NCI-H1417 treated with DMSO at 0.1 percent for 48 hours (cell line): ENCODE results near the gene CCDC106.

Experiments used
- DNase-seq: peaks from one replicate; lab custom pipeline; 2025; lab: John Stamatoyannopoulos, UW

Gene CCDC106

GRCh38 chr19:55652311-55653128 is 4.5 kb downstream of the CCDC106 start:
- DNase-seq: no peak

- DNase-seq: peak; percentile 91
Measured at GRCh38 chr19:55653651-55654322, 5.8 kb downstream of the CCDC106 start.

- DNase-seq: peak; percentile 89
Measured at GRCh38 chr19:55654323-55654867, 6.4 kb downstream of the CCDC106 start.

- DNase-seq: peak; percentile 86
Measured at GRCh38 chr19:55654868-55655647, 7.0 kb downstream of the CCDC106 start, which contains the start of gene U2AF2. Gene U2AF2 (plus strand): TSS chr19:55655035. CDS start chr19:55655105, 70 bp downstream.

GRCh38 chr19:55655648-55656040 is 7.6 kb downstream of the CCDC106 start:
- no peak for DNase-seq

- DNase-seq: no peak
Measured at GRCh38 chr19:55656552-55656951, 8.5 kb downstream of the CCDC106 start.

- DNase-seq: no peak
Measured at GRCh38 chr19:55656988-55657747, 9.2 kb downstream of the CCDC106 start.

- DNase-seq: no peak
Measured at GRCh38 chr19:55658846-55659459, 10.9 kb downstream of the CCDC106 start.

GRCh38 chr19:55659822-55660221 is 11.8 kb downstream of the CCDC106 start:
- DNase-seq: no peak

- DNase-seq: no peak
Measured at GRCh38 chr19:55660404-55660803, 12.4 kb downstream of the CCDC106 start.

GRCh38 chr19:55660991-55661390 is 13.0 kb downstream of the CCDC106 start:
- DNase-seq: no peak

GRCh38 chr19:55661826-55662225 is 13.8 kb downstream of the CCDC106 start:
- DNase-seq: no peak

GRCh38 chr19:55663846-55664536 is 16.0 kb downstream of the CCDC106 start:
- DNase-seq: no peak

GRCh38 chr19:55666343-55667005 is 18.5 kb downstream of the CCDC106 start:
- no peak for DNase-seq

GRCh38 chr19:55667006-55667381 is 19.0 kb downstream of the CCDC106 start:
- no peak for DNase-seq

- DNase-seq: no peak
Measured at GRCh38 chr19:55667511-55667910, 19.5 kb downstream of the CCDC106 start.

- no peak for DNase-seq
Measured at GRCh38 chr19:55667958-55668357, 19.9 kb downstream of the CCDC106 start.

- no peak for DNase-seq
Measured at GRCh38 chr19:55668603-55669348, 20.8 kb downstream of the CCDC106 start.
